GM12875 (cell line): ENCODE data around the gene ANP32A.

ENCODE experiments used
- H3K4me3 ChIP-seq: one replicate; pipeline ENCODE4 v1.5.1; 2011; ENCODE audit warnings: low read depth, low read length, control low read depth
- CTCF ChIP-seq: IDR thresholded peaks from 2 replicates; pipeline ENCODE4 v1.5.1; 2011; ENCODE audit warnings: low read depth, mild to moderate bottlenecking, control low read depth, inconsistent platforms, low read length, moderate library complexity, borderline replicate concordance; ENCODE audit not compliant: insufficient read depth

The ANP32A gene

DNA sequence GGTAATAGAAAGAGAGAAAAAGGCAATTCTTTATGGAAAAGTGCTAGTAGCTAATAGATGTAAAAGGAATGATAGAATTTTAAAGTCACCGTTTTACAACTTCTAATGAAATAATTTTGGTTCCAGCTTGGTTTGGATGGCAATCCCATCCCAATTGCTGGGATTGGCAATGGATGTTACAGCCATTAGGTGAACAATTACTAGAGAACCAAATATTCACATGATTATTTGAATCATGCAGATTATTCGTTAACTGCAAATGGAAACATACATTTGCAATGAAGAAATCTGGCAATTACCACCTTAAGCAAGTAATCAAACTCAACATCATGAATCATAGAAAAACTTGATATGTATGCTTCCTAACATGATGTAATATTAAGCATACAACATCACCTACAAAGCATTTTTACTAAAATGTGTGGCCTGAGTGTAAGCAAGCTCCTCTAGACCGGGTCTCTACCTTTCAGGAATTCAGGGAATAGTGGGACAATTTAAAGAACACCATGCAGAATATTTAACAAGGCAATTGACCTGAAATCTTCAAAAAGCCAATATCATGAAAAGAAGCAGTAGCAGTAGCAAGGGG lies 26.2 kb upstream of the ANP32A start:
- H3K4me3 ChIP-seq = no peak overlapping the region
- no peak for TF ChIP-seq CTCF

- TF ChIP-seq CTCF = no peak
- H3K4me3 ChIP-seq = no peak overlapping the region
Measured at GRCh38 chr15:68844856-68845550, 24.3 kb upstream of the ANP32A start.

DNA sequence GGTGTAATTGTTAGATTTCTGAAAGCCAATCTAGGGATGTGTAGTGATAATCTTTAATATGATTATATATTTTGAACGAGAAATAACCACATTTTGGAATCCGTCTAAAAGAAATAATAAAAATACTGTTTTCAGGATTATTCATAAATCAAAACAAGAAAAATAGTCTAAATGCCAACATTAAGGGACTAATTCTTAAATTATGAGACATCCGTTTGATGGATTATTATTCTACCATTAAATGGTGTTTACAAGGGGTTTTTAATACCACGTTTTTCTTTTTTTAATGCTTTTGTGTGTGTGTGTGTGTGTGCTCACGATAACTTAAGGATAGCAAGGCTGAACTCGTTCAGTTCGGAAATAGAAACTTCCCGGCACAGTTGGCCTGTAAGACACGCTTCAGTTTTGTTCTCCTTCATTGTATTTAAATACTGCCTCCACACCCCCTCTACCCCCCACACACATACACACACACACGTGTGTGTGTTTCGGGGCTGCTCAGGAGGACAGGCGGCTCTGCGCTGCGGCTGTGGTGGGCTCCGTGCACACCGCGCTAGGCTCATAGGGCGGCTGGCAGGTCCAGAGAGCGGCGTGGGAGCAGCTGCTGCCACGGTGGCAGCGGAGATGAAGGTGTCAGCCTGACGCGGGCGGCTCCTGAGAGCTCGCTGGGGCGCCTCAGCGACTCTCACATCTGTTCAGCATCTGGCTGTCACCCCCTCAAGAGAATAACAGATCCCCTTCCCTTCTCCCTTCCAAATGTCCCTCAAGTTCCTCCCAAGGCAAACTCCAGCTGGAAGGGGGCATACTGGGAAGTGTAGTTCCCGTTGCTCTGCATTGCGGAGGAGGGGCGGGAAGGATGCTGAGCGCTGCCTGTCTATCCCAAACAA lies 23.0 kb upstream of the ANP32A start:
- no peak overlapping the region for H3K4me3 ChIP-seq
- TF ChIP-seq CTCF = no peak

DNA sequence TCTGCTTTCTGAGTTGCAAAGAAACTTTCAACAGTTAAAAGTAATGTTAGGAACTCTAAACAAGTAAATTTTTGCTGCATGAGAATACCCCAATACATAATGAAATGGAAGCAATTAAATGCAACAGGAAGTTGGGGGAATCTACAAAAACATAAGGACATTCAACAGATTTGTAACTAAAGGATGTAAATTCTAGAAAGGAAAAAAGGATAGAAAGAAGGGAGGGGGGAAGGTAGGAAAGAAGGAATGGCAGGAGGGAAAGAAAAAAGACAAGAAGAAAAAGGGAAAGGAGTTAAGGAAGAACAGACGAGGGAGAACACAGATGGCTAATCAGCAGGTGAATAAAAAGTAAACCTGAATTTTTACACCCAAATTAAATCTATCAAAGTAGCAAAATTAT lies 22.3 kb upstream of the ANP32A start:
- no peak for TF ChIP-seq CTCF
- H3K4me3 ChIP-seq = no peak overlapping the region

- no peak overlapping the region for H3K4me3 ChIP-seq
- no peak for TF ChIP-seq CTCF
Measured at GRCh38 chr15:68834346-68834745, 13.7 kb upstream of the ANP32A start.

DNA sequence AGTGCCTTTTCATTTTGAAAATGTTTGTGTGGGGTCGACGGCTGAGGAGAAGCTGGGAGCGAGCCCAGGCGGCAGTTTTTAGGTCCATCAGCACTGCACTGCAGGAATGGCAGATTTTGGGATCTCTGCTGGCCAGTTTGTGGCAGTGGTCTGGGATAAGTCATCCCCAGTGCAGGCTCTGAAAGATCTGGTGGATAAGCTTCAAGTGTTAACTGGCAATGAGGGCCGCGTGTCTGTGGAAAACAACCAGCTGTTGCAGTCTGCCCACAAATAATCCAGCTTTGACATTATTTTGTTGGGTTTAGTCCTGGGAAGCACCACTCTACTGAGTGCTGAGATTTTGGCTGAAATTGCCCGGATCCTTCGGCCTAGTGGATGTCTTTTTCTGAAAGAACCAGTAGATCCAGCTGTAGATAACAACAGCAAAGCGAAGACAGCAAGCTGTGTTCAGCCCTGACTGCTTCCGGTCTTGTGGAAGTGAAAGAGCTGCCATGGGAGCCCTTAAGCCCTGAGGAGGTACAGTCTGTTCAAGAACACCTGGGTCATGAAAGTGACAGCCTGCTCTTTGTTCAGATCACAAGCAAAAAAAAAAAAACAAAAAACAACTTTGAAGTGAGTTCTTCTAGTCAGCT lies 13.1 kb upstream of the ANP32A start:
- no peak overlapping the region for H3K4me3 ChIP-seq
- TF ChIP-seq CTCF = no peak
